CD4-positive, alpha-beta T cell treated with Interleukin-4 for 1 hour (primary cell): ENCODE results near the gene TTC7B.

Experiments used
- DNase-seq, 2 donors: peaks; one replicate each; pipeline ENCODE4 v3.0.0-alpha.2; 2020 to 2022

The TTC7B gene

GRCh38 chr14:90519262-90519920 is 296.8 kb downstream of the TTC7B start:
- DNase-seq = no peak

- peak; percentile 27 to 60 for DNase-seq
These were observed 297.3 kb downstream of the TTC7B start for GRCh38 chr14:90518941-90519256.

- DNase-seq = no peak
These were observed 297.9 kb downstream of the TTC7B start for GRCh38 chr14:90518069-90518940.

GRCh38 chr14:90517076-90517841 is 299.0 kb downstream of the TTC7B start:
- no peak for DNase-seq

GRCh38 chr14:90514566-90514965 is 301.7 kb downstream of the TTC7B start:
- DNase-seq = no peak

- no peak for DNase-seq
These were observed 302.2 kb downstream of the TTC7B start for GRCh38 chr14:90514015-90514398.

- no peak for DNase-seq
These were observed 302.8 kb downstream of the TTC7B start for GRCh38 chr14:90513161-90514014.

GRCh38 chr14:90512329-90512991 is 303.8 kb downstream of the TTC7B start:
- DNase-seq = no peak

GRCh38 chr14:90511795-90512328 is 304.4 kb downstream of the TTC7B start:
- DNase-seq = no peak

- no peak for DNase-seq
These were observed 305.0 kb downstream of the TTC7B start for GRCh38 chr14:90511252-90511651.

- DNase-seq = no peak
These were observed 306.1 kb downstream of the TTC7B start for GRCh38 chr14:90510159-90510558.

GRCh38 chr14:90509403-90509802 is 306.8 kb downstream of the TTC7B start:
- DNase-seq = no peak

- DNase-seq = no peak
These were observed 307.5 kb downstream of the TTC7B start for GRCh38 chr14:90508536-90509254.

GRCh38 chr14:90508036-90508435 is 308.2 kb downstream of the TTC7B start:
- DNase-seq = no peak

- DNase-seq = no peak
These were observed 308.8 kb downstream of the TTC7B start for GRCh38 chr14:90507428-90507827.

GRCh38 chr14:90506748-90507147 is 309.5 kb downstream of the TTC7B start:
- no peak for DNase-seq

GRCh38 chr14:90505531-90505930 is 310.7 kb downstream of the TTC7B start:
- DNase-seq = no peak

GRCh38 chr14:90504643-90505042 is 311.6 kb downstream of the TTC7B start:
- no peak for DNase-seq

GRCh38 chr14:90503582-90503981 is 312.6 kb downstream of the TTC7B start:
- DNase-seq = no peak

GRCh38 chr14:90502760-90503159 is 313.5 kb downstream of the TTC7B start:
- DNase-seq = no peak
